HFF-Myc (cell line): ENCODE measurements around the gene ITM2C.

Experiments used
- DNase-seq: peaks from one replicate; pipeline ENCODE4 v3.0.0-alpha.2; 2011; ENCODE audit warnings: low read depth; ENCODE audit errors: extremely low read depth
- H3K4me3 ChIP-seq: replicated peaks from 2 replicates; pipeline ENCODE4 v1.5.1; 2011; ENCODE audit warnings: low read depth, mild to moderate bottlenecking, control low read depth, low read length
- TF ChIP-seq, protein P1 (sequence below): IDR thresholded peaks from 2 replicates; pipeline ENCODE4 v1.5.1; 2012; ENCODE audit warnings: mild to moderate bottlenecking, low read depth, low read length, control low read depth; ENCODE audit errors: missing control alignments

Gene ITM2C

DNA sequence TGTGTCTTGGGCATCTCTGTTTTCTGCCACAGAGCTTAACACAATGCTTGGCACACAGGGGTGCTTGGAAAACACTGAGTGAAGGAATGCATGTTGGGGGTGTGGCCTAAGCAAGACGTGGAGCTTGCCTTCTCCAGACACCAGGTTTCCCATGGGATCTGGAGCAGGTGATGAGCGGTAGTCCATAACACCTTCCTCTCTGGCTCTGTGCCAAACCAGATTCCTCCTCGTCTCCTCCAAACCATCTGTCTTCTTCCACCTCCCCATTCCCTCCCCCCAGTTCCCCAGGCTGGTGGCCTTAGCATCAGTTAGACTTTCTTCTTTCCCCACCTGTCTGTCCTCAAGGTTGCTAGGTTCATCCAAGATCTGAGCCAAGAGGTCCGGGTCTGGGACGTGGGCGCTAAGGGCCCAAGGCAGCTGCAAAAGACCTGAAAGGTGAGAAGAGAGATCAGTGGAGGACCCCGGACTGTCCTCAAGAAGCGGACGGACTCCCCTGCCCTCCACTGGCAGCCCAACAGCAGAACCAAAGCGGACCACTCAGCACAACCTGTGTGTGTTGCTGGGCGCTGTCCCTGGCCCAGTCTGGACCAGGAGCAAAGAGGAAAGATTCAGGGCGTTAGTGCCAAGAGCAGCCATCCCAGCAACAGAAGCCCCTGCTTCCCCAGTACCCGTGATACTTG, 1.2 kb upstream of the ITM2C start:
- no peak for DNase-seq
- H3K4me3 ChIP-seq = no peak overlapping the region
- TF ChIP-seq, protein P1, sequence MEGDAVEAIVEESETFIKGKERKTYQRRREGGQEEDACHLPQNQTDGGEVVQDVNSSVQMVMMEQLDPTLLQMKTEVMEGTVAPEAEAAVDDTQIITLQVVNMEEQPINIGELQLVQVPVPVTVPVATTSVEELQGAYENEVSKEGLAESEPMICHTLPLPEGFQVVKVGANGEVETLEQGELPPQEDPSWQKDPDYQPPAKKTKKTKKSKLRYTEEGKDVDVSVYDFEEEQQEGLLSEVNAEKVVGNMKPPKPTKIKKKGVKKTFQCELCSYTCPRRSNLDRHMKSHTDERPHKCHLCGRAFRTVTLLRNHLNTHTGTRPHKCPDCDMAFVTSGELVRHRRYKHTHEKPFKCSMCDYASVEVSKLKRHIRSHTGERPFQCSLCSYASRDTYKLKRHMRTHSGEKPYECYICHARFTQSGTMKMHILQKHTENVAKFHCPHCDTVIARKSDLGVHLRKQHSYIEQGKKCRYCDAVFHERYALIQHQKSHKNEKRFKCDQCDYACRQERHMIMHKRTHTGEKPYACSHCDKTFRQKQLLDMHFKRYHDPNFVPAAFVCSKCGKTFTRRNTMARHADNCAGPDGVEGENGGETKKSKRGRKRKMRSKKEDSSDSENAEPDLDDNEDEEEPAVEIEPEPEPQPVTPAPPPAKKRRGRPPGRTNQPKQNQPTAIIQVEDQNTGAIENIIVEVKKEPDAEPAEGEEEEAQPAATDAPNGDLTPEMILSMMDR = no peak

DNA sequence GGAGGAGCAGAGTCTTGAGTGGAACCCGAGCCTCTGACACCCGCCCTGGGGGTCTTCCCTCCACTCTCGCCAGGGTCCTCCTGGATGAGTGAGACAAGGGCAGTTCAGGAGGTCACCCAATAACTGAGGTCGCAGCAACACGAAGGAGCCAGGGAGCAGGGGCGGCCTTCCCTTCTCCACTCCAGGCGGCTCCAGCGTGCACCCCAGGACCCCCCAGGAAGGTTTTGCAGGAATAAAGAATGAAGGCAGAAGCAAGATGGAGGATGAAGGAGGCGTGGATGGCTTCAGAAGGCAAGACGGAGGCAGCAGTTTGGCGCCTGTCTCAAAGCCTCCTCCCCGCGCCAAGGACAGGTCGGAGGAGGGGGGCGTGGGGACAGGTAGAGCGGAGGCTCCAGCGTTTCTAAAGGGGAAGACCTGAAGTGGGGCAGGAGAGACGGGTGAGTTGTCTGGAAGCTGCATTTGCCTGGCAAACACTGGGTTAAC, 579 bp upstream of the ITM2C start:
- peak overlapping the region; percentile 74 for H3K4me3 ChIP-seq
- TF ChIP-seq, protein P1 = no peak
- DNase-seq = no peak

DNA sequence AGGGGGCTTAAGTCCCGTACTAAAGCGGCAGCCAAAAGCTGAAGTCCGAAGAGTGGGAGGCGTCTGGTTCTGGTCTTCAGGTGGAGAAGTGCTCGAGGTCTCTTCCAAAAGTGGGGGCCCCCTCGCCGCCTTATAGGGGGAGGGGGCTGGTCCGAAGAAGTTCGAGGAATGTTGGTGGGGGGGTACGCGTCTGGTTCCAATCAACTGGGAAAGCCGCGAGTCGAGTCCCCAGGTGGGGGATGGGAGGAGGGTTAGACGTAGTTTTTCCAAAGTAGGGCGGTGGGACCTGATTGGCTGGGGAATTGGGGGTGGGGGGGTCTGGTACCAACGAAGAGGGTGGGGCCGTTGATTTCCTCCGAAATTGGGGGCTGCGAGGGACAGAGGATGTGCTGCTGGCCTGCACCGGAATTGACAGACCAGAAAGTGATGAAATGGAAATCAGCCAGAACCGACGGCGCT, 594 bp downstream of the ITM2C start:
- H3K4me3 ChIP-seq = peak overlapping the region; percentile 74
- DNase-seq = no peak
- TF ChIP-seq, protein P1 = no peak

DNA sequence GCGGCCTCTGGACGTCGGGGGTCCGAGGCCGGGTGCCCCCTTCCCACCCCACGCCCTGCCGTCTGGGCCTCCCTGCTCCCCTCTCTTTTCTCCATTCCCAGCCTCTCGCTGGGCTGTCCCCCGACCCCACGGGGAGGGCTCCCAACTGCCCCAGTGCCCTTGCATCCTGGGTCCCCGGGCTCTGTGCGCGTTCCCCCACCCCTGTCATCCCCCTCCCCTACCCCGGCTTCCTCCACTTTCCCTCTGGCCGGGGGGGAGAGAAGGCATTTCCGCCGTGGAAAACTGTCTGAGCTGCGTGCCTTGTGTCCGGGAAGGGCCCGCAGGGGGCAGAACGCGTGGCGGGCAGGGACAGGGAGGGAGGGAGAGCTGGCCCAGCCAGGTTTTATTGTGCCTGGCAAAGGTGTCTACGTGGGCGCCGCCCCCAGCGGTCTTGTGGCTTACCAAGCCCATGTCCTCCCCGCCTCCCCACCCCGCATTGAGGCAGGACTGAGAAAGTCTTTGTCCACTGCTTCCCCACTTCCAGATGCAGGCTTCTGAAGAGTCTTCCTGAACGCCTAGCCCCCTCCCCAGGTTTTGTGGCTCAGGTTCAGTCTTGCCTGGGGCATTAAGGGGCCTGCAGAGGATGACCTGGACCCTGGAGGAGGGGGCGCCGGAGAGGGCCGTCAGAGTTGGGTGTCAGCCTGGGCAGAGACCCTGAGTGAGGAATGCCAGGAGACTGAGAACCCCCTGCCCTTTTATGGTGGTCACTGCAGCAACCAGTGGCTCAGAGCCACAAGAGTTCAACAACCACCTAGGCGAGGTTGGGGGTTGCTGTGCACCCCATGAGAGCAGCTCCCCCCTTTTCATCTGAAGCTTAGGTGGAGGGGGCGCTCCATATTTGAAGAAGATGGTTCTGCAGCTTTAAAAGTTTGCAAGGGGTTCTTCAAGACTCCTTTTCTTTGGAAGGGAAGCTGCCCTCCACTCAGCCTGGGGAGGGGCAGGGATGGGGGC, 1.3 kb downstream of the ITM2C start:
- TF ChIP-seq, protein P1 = no peak
- DNase-seq = no peak

DNA sequence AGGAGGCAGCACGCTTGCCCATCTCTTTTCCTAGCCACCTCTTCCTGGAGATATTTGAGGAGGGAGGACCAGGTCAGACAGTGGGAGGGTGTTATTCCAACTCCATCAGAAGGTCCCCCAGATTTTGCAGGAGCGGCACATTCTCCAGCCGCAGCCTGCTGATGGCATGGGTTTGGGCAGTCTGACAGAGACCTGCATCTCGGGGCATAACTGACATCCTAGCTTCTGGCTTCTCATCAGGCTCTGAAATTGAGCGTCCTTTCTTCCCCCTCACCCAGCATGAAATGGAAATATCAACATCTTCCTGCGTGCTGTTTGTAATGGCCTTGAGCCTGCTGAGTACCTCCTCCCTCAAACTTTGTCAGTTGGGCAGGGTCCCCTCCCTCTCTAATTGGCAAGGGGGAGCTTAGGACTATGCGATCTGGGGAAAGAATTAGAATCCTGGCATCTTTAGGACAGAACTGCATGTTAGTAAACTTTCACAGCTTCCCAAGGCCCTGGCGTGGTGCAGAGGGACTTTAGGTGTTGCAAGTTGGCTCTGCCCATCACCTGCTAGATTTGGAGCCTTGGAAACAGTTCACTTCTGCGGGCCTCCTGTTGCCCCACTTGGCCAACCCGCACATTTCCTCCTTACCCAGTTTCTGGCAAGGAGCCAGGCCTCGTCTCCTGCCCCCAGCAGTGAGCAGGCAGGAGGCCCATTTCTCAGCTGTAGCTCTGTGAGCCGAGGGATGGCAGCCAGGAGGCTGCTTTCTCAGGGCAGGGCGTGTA, 2.2 kb downstream of the ITM2C start:
- TF ChIP-seq, protein P1 = no peak
- DNase-seq = no peak

More for the DNA sequence above, 1.3 kb downstream of the ITM2C start:
- H3K4me3 ChIP-seq = peak overlapping the region; percentile 74

DNA sequence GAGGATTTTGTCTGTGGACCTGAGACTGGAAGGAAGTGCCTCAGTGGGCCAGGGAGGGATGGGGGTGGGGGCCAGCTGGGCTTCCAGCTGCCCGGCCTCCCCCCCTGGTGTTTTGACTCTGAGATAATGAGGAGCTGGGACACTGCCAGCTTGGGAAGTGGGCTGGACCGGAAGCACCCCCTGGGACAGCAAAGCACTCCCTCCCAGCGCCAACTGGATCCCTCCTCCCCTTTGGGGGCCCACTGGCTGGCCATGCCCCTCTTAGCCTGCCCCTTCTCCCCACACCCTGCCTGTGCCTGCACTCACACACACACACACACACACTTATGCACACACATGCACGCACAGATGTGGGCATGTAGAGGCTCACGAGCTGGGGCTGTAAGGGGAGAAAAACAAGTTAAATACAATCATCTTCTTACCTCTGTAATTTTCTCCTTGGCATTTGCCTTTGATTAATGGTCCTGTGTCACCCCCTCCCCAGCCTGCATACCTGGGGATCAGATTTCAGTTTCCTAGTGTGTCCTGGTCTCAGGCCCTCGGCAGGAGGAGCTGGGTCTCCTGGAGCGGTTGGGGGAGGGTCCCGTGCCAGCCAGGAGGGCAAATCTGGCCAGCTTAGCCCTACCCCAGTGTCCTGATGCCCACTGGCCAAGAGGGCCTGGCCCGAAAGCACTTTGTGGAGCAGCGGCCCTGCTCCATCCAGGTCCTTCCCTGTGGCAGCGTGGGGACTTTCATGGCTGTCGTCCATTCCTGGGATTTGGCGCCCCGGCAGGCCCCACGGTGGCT, 3.6 kb downstream of the ITM2C start:
- H3K4me3 ChIP-seq = no peak overlapping the region
- no peak for DNase-seq
- TF ChIP-seq, protein P1 = no peak

More for the DNA sequence above, 2.2 kb downstream of the ITM2C start:
- H3K4me3 ChIP-seq = no peak overlapping the region
